GM21529 (cell line): Measurements from ENCODE around the gene OSBPL10.

Experiments
- ATAC-seq: cut with Tn5 transposase; IDR thresholded peaks from one replicate; pipeline ENCODE4 v1.9.1; 2021; ENCODE audit not compliant: unreplicated experiment

The OSBPL10 gene

DNA sequence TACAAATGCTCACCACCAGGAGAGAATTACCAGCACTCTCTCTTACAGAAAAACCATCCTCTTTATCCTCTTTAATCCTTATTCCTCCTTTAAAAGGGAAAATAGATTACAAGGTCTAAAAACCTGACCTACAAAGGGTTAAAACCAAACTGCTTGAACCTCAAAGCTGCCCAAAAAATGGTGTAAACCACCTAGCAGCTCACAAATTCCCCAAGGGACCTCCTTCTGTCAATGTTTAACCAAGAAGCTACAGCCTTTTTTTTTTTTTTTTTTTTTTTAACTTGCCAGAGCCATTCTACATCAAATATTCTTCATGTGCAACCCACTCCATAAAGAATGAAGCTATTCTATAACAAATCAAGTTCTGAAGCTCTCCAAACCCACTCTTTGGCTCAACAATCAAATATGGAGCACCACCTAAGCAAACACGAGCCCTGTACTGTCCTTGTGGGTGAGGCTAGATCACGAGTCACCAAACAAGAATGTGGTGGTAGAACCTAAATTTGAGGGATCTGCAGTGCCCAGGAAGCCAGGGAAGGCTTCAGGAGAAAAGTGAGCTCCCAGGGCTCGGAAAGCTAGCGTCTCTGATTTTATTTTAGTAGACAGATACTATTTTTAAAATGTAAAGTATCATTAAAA lies 20.1 kb downstream of the OSBPL10 start:
- ATAC-seq = no peak

DNA sequence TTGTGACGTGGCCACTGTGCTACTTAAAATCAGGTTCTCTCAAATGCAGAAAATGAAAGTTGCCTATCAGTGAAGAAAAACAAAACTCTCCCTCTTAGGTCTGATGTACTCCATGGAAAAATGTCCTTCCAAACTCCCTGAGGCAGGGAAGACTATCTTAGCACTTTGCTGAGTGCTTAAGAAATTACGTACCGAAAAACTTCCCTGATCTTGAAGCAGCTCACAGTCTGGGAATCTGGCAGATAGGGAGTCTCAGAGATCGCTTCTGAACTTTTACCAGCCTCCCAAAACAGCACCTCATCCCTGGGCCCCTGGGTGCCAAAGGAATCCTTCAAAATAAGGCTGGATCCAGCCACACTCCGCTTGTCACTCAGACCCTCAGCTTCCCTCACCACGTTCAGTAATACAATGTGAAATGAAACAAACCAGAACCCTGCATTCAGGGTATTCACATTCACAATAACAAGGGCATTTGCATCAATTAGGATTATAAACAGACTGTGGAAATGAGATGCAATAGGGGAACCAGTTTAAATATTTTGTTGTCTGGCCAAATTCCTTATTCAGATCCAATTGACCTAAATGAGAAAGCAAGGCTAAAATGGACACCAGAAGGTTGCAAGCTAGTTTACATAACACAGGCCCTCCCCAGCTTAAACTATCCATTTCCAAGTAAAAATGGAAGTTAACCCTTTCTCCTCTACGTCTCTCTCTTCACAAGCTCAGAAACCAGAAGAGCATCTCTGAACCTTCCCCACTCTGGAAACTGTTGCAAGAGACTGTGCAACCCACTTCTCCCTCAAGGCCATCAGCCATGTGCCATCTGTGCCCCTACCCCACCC lies 20.9 kb downstream of the OSBPL10 start:
- ATAC-seq = no peak

DNA sequence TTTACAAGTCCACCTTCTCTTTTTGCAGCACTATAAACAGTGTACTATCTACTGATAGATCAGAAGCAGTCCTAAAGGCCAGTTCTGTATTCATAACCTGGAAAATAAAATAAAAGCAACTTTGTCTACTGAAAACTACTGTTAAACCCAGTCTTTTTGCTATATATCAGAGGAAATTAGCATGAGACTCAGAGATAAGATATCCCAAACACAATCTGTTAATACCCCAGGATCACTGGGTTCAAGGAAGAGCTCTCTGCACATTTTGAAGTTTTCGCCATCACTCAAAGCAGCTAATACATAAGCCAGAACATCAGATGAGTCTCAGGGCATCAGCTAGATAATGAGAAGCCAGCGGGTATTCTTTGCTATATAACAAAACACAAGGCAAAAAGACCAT lies 21.8 kb downstream of the OSBPL10 start:
- ATAC-seq = no peak

DNA sequence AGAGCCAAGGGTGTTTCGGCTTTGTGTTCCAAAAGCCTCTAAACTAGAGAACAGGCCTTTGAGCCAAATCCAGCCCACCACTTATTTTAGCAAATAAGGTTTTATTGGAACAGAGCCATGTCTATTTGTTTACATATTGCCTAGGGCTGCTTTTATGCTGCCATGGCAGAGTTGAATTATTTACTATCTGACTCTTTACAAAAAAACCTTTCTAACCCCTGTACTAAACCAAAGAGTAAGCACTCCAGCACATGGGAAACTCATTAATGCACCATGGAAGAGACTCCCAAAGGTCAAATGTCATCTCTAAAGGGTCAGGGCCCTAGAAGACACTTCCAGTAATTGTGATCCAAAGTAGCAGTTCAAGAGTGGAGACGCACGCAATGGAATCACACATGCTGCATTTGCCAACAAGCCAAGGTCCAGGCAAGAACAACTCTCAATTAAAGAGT lies 22.3 kb downstream of the OSBPL10 start:
- no peak for ATAC-seq

DNA sequence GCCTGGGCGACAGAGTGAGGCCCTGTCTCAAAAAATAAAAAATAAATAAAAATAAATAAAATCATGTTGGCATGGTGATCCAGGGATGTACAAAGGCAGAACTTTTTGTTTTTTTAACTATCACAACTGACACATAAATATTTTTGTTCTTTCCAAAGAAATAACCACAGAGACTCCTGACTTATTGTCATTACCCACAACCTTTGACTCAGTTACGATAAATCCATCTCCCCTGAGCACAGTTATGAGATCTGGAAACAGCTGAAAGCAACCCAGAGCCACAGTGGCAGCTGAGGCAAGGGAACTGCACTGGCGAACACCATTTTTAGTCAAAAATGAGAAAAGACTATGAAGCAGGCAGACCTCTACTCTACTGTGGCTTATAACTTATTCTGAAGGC lies 24.0 kb downstream of the OSBPL10 start:
- ATAC-seq = no peak

DNA sequence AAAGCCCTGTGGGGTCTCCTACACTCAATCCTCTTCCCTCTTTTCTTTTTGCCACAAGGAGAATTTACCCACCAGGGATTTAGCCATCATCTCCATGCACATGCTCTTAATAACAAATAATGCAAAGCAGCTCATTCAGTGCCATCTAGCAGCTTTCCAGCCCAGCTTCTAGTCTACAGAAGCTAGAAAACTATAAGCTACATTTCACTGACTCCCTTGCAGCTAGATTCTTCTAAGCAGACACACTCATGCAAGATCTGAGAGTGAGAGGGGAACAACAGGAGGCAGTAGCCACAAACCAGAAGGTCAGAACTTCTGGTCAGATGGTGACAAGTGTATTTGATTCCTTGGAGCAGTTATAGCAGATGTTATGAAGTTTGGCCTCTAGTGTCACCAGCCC lies 25.5 kb downstream of the OSBPL10 start:
- ATAC-seq = no peak

DNA sequence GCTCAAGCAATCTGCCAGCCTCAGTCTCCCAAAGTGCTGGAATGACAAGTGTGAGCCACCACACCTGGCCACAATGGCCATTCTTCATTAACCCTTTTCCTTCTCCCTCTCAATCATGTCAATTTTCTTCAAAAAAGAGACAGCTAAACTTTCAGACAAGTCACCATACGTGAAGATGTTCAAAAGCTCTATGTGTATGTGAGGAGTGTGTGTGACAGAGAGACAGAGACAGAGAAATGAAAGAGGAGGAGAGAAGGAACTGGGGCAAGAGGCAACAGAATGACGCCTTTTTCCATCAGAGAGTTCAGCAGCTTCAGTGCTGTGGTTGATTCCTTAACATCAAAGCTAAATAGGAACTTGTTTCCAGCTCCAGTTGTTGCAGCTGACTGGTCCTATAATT lies 27.4 kb downstream of the OSBPL10 start:
- ATAC-seq = no peak

DNA sequence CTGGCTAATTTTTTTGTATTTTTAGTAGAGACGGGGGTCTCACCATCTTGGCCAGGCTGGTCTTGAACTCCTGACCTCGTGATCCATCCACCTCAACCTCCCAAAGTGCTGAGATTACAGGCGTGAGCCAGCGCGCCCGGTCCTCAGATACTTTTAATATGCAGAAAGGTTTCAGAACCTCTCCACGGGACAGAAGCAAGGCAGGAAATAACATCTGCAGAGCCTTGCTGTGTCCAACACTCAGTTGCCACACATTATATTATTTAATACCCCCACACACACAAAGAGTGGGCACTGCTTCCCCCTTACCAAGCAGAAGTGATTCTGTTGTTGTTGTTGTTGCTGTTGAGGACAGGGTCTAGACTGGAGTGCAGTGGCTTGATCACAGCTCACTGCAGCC lies 28.0 kb downstream of the OSBPL10 start:
- ATAC-seq = no peak

DNA sequence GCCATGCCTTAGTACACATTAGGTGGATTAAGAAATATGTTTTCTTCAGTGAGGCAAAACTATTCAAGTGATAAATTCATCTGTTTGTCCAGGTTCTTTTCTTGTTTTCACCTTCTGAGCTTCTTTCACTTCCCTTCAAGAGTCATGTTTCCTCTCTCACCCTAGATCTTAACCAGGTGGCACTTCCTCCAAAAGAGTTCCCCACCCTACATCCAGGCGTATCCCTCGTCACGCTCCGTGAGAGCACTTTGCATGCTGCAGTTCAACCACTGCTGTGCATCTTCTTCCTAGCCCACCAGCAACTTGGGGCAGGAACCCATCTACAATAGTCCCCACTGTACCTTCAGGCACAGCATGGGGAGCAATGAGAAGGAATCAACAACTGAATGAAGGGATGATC lies 28.9 kb downstream of the OSBPL10 start:
- peak; percentile 87 for ATAC-seq

DNA sequence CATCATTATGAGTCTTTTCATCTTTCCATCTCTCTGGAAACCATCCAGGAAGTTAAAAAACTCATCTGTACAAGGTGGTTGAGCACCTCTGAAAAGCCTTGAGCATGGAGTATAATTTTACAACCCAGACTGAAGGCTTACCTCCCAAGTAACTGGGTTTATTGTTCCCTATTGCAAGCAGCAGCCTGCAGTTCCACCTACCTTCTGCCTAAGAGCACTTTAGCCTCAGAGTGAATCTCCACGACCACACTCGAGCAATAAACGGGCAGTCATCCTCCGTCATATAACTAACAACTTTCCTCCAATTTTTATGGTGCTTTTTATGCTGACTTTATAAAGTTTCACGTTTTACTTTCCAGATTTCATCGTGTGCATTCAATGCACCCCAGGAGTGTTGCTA lies 32.8 kb downstream of the OSBPL10 start:
- no peak for ATAC-seq

DNA sequence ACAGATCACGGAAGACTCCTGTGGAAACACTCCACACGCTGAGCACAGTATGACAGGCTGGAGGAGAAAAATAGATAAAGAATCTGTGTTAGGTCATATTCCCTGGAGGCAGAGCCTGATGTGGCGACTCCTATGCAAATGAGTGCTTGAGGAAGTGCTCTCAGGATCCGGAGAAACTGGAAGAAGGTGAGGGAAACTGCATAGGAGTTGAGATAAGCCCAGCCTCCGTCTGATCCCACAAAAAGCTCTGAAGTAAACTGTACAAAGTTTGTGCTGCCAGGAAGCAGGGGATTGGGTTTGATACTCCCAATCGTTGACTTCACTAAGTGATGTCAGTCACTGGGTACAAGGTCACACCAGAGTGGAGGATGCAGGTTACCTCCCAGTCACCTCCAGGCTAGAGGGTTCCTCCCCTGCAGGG lies 33.4 kb downstream of the OSBPL10 start:
- no peak for ATAC-seq

DNA sequence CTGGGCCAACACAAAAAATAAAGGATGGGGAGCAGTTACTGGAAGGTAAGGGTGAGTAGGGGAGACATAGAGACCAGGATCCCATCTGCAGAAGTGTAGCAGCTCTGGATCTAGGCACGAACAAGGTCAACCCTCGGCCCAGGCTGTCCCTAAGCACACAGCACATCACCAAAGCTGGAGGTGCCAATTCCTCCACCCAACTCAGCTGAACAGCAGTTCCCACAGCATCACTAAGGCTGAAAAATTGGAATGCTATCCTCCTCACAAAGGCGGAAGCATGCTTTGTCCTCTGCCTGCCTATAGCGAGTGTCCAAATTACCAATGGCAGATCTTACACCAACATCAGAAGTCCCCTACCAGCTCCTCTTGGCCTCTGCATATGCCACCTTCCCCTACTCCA lies 33.9 kb downstream of the OSBPL10 start:
- ATAC-seq = no peak

DNA sequence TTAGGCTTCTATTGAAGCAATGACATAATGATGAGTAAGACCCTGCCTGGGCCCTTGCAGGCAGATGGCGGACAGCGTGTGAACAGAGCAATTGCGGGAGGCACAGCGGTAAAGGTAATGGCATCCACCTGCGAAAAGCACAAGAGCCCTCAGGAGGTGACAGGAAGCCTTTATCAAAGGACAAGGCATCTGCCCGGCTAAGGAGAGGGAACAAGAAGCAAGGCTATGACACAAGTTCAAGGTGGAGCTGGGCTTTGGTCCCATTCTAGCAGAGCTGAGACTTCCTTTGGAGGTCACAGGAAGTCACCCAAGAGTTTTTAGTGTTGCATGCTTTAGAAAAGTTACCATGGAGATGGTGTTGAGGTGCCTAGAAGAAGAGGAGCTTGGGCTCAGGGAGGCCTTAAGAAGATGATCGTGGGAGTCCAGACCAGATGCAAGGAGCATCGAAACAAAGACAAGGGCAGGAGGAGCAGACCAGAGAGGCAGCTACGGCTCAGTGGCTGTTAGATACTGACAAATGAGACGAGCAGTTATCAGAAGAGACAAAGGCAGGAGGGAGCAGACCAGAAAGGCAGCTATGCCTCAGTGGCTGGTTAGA lies 34.5 kb downstream of the OSBPL10 start:
- peak; percentile 50 for ATAC-seq

DNA sequence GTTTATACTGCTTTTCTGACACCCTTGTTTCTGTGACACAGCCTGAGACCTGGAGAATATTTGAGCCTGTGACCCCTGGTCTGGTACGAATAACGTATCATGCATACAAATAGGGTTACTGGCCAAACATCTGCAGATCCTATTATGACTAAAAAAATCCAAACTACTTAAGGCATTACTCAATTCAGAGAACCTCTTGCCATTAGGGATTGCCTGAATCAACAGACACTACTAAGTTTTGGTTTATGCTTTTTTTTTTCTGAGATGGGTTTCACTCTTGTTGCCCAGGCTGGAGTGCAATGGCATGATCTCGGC lies 35.4 kb downstream of the OSBPL10 start:
- ATAC-seq = no peak

DNA sequence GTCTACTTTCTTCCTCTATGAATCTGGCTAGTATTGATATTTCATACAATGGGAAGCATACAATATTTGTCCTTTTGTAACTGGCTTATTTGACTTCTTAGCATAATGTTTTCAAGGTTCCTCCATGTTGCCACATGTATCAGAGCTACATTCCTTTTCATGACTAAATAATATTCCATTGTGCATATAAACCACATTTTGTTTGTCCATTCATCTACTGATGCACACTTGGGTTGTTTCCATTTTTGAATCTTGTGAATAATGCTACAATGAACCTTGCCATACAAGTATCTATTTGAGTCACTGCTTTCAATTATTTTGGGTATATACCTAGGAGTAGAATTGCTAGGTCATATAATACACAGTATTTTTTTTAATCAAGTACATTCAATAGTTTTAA lies 38.0 kb downstream of the OSBPL10 start:
- ATAC-seq = no peak

DNA sequence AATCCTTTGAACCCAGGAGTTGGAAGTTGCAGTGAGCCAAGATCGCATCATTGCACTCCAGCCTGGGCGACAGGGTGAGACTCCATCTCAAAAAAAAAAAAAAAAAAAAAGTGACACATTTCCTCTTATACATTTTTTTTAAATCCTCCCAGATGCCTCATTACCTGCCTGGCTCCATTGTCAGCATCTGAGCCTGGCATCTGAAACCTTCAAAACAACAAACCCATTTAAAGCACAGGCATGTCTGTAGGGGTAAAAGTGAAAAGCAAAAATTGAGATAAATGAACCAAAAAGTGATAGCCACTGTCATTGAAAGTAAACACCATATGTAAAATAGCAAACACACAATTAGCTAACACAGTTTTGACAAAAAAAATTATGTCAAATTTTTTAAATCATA lies 38.6 kb downstream of the OSBPL10 start:
- ATAC-seq = no peak

DNA sequence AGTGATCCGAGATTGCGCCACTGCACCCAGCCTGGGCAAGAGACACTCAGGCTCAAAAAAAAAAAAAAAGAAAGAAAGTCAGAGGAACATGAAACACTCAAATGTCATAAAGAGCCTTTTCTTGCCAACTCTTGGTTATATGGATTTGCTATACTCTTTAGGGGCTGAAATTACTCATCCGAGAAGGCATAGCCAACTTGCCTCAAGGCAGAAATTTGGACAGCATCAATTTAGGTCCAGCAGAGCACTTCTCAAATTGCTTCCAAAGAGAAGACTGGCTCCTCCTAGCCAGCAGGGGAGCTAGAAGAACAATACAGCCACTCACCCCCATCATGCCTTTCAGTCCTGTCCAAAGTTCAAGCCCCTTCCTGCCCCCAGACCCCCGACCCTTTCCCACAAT lies 43.8 kb downstream of the OSBPL10 start:
- ATAC-seq = no peak

DNA sequence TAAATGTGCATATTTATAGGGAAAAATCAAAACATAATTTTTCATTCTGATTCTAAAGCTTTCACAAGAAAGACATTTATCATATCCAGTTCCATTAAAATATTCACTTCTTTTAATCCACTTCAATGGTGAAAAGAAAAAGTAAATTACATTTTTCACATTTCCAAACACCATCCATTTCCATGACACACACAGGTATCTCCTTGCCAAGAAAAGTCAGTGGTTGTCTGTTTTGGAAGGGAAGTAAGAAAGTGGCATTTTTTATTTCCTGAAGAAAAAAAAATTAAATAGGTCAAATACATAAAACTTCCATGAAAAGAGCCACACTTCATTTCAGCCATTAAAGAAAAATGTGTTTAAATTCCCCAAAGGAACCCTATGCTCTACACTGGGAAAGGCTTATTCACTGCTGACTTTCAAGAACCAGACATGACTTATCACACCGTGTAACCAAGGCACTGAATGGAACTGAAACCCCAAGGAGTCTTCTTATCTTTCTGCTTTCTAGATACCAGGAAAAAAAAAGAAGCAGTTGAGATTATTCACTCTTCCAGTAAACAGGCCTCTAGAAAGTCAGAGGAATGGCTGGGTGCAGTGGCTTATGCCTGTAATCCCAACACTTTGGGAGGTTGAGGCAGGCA lies 44.5 kb downstream of the OSBPL10 start:
- no peak for ATAC-seq

DNA sequence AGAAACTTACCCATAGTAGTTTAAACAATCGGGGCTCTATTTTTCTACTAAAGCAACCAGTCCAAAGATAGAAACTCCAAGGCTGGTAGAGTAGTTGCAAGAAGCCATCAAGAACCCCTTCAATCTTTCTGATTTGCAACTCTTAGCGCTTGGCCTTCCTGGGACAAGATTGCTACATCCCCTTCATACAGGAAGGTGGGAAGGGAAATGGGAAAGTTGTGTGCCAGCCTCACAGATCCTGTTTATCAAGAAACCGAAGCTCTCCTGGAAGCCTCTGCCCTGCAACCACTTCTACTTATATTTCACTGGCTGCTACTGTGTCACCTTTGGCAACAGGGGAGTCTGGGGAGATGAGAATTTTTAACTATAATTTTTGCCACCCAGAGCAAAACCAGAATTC lies 46.2 kb downstream of the OSBPL10 start:
- ATAC-seq = no peak

DNA sequence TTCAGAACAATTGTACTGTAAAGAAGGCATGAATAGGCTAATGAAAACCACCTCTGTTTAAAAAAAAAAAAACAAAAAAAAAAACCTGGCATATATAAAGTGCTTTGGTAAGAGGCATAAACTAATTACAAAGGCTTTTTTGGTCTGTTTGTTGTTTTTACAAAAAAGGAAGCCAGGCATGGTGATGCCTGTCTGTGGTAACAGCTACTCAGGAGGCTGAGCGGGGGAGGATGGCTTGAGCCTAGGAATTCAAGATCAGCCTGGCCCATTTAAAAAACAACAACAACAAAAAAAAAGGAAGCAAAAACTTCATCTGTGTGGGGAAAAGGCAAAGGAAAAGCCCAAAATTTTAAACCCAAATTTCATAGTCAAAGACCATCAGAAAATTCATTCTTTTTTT lies 47.0 kb downstream of the OSBPL10 start:
- ATAC-seq = no peak

DNA sequence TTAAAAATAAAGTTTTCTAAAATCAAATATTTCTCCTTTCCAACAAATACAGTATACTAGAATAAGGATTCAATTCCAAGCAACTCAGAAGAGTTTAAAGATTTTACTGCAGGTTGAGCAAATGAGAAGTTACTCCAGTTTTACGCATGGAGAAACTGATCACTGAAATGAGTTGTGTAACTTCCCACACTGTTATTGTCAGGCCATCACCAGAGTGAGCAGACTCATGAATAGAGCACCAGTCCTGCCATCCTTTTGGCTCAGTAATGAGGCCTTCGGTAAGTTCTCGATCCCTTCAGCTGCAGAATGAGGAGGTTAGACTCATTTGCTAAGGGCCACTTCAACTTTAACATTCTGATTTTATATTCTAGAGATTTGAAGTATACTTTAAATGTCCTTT lies 48.1 kb downstream of the OSBPL10 start:
- no peak for ATAC-seq
